Measurements from ENCODE around the gene SBF2.

- TF ChIP-seq, protein P1, sequence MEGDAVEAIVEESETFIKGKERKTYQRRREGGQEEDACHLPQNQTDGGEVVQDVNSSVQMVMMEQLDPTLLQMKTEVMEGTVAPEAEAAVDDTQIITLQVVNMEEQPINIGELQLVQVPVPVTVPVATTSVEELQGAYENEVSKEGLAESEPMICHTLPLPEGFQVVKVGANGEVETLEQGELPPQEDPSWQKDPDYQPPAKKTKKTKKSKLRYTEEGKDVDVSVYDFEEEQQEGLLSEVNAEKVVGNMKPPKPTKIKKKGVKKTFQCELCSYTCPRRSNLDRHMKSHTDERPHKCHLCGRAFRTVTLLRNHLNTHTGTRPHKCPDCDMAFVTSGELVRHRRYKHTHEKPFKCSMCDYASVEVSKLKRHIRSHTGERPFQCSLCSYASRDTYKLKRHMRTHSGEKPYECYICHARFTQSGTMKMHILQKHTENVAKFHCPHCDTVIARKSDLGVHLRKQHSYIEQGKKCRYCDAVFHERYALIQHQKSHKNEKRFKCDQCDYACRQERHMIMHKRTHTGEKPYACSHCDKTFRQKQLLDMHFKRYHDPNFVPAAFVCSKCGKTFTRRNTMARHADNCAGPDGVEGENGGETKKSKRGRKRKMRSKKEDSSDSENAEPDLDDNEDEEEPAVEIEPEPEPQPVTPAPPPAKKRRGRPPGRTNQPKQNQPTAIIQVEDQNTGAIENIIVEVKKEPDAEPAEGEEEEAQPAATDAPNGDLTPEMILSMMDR (IDR thresholded peaks at IDR 0.05; ENCODE audit: low read length) = no peak
- no peak for TF ChIP-seq EZH2 (IDR thresholded peaks at IDR 0.05; ENCODE audit: borderline replicate concordance, low read length)
Measured at GRCh38 chr11:9950462-9950861, 343.6 kb downstream of the SBF2 start.

All from OCI-LY1 (cell line).